H1 (cell line): ENCODE results near the gene ATP13A2. TPM values are rescaled to one million over a fixed set of nuclear protein-coding genes. Genes with fewer than 3 reads are reported as not detected.

Experiments
- CTCF ChIA-PET: fragments of 300-600 bp; sonication (Branson Sonifier 250); formaldehyde crosslinking; loops from one replicate; lab custom pipeline; 2021; ENCODE audit not compliant: partially characterized antibody; lab: Charles Lee
- POLR2A ChIA-PET: fragments of 300-600 bp; sonication (Branson Sonifier 250); formaldehyde crosslinking; loops from one replicate; lab custom pipeline; 2021; ENCODE audit warnings: inconsistent platforms; ENCODE audit not compliant: partially characterized antibody; lab: Charles Lee
- DNase-seq, 2 experiments: peaks; one replicate each; pipeline versions ENCODE4 v3.0.0 to v3.0.0-alpha.2; 2010 to 2022; ENCODE audit warnings: low spot score in 2 of 2, low read depth in 1 of 2, mixed read lengths in 1 of 2
- FAIRE-seq: peaks from 2 replicates; lab custom pipeline; 2011; peaks lifted over from hg19 to GRCh38; lab: Jason Lieb, UNC
- H2AFZ ChIP-seq: 2 replicates; pipeline ENCODE4 v1.8.1; 2012; ENCODE audit warnings: low read length, inconsistent platforms
- H2AK5ac ChIP-seq: 2 replicates; pipeline ENCODE4 v1.6.1; 2013; ENCODE audit warnings: low read depth, low read length
- H2BK120ac ChIP-seq: replicated peaks from 2 replicates; pipeline ENCODE3; 2013; ENCODE audit warnings: low read depth, low read length, inconsistent platforms
- H2BK12ac ChIP-seq: 2 replicates; pipeline ENCODE4 v1.6.1; 2013; ENCODE audit warnings: low read depth, low read length
- H2BK15ac ChIP-seq: 2 replicates; pipeline ENCODE4 v1.6.1; 2013; ENCODE audit warnings: low read length
- H2BK20ac ChIP-seq: 2 replicates; pipeline ENCODE4 v1.6.1; 2013; ENCODE audit warnings: low read length
- H2BK5ac ChIP-seq: 2 replicates; pipeline ENCODE4 v1.6.1; 2013; ENCODE audit warnings: low read depth, low read length
- H3K14ac ChIP-seq: 2 replicates; pipeline ENCODE4 v1.6.1; 2013; ENCODE audit warnings: inconsistent platforms; ENCODE audit not compliant: insufficient read length
- H3K18ac ChIP-seq: 2 replicates; pipeline ENCODE4 v1.6.1; 2013; ENCODE audit warnings: low read length; ENCODE audit errors: extremely low read depth
- H3K23ac ChIP-seq: 2 replicates; pipeline ENCODE4 v1.6.1; 2013; ENCODE audit warnings: inconsistent platforms; ENCODE audit not compliant: insufficient read length
- H3K23me2 ChIP-seq: 2 replicates; pipeline ENCODE4 v1.6.1; 2013; ENCODE audit warnings: low read depth, low read length
- H3K27ac ChIP-seq: 2 replicates; pipeline ENCODE4 v1.6.1; 2011; ENCODE audit warnings: low read depth, low read length, inconsistent platforms
- H3K27me3 ChIP-seq, 4 experiments: replicated peaks in 1 of 4; 1 replicate in 1 of 4; 2 replicates in 3 of 4; pipeline versions ENCODE4 v1.6.1 to v1.8.1; 2011 to 2013; ENCODE audit warnings: low read length in 3 of 4, mild to moderate bottlenecking in 3 of 4, inconsistent platforms in 2 of 4, mixed read lengths in 2 of 4, moderate library complexity in 1 of 4; ENCODE audit not compliant: control insufficient read depth in 3 of 4, insufficient read depth in 3 of 4; ENCODE audit errors: extremely low read depth in 1 of 4
- H3K36me3 ChIP-seq, 4 experiments: 2 replicates each; pipeline versions ENCODE4 v1.6.1 to v1.8.1; 2011 to 2013; ENCODE audit warnings: mild to moderate bottlenecking in 4 of 4, low read length in 3 of 4, moderate library complexity in 2 of 4, control low read depth in 1 of 4, inconsistent platforms in 1 of 4; ENCODE audit not compliant: insufficient read depth in 4 of 4, control insufficient read depth in 2 of 4
- H3K4ac ChIP-seq: replicated peaks from 2 replicates; pipeline ENCODE3; 2013; ENCODE audit warnings: low read length, low read depth, mixed read lengths, inconsistent platforms; ENCODE audit not compliant: insufficient read length
- H3K4me1 ChIP-seq, 4 experiments: replicated peaks in 1 of 4; 1 replicate in 1 of 4; 2 replicates in 3 of 4; pipeline versions ENCODE4 v1.6.1 to v1.8.1; 2011 to 2013; ENCODE audit warnings: low read length in 3 of 4, inconsistent platforms in 2 of 4, mixed read lengths in 1 of 4; ENCODE audit not compliant: insufficient read depth in 4 of 4, control insufficient read depth in 3 of 4
- H3K4me2 ChIP-seq, 2 experiments: 2 replicates each; pipeline versions ENCODE4 v1.6.1 to v1.8.1; 2011 to 2013; ENCODE audit warnings: low read depth in 2 of 2, low read length in 2 of 2, control low read depth in 1 of 2, inconsistent platforms in 1 of 2, mild to moderate bottlenecking in 1 of 2; ENCODE audit not compliant: insufficient read depth in 1 of 2
- H3K4me3 ChIP-seq, 4 experiments: fragments of 200-600, 300-600 bp in 1 of 4; sonication (generic), shearing (Covaris generic), sonication (Bioruptor Twin) in 1 of 4; 2 replicates each; pipeline versions ENCODE4 v1.5.1 to v1.8.1; 2011 to 2016; ENCODE audit warnings: low read length in 4 of 4, low read depth in 3 of 4, control low read depth in 2 of 4, inconsistent platforms in 2 of 4, mild to moderate bottlenecking in 2 of 4, mixed read lengths in 1 of 4, moderate library complexity in 1 of 4; ENCODE audit not compliant: insufficient read depth in 2 of 4; ENCODE audit errors: extremely low read depth in 1 of 4
- H3K56ac ChIP-seq: replicated peaks from 2 replicates; pipeline ENCODE3; 2013; ENCODE audit warnings: low read depth, mild to moderate bottlenecking, mixed read lengths, low read length, inconsistent platforms; ENCODE audit not compliant: insufficient read length
- H3K79me1 ChIP-seq: 2 replicates; pipeline ENCODE4 v1.6.1; 2013; ENCODE audit warnings: low read depth, low read length, control low read depth
- H3K79me2 ChIP-seq, 2 experiments: 2 replicates each; pipeline versions ENCODE4 v1.6.1 to v1.8.1; 2012 to 2013; ENCODE audit warnings: low read length in 2 of 2, mild to moderate bottlenecking in 2 of 2, inconsistent platforms in 1 of 2; ENCODE audit not compliant: insufficient read depth in 2 of 2, control insufficient read depth in 1 of 2
- H3K9ac ChIP-seq, 4 experiments: replicated peaks in 1 of 4; 1 replicate in 1 of 4; 2 replicates in 3 of 4; pipeline versions ENCODE4 v1.6.1 to v1.8.1; 2011 to 2013; ENCODE audit warnings: low read depth in 3 of 4, low read length in 3 of 4, control low read depth in 2 of 4, mild to moderate bottlenecking in 2 of 4, moderate library complexity in 2 of 4, inconsistent platforms in 1 of 4; ENCODE audit errors: extremely low read depth in 1 of 4
- H3K9me3 ChIP-seq, 2 experiments: 2 replicates each; pipeline versions ENCODE4 v1.6.1 to v1.8.1; 2012 to 2013; ENCODE audit warnings: mild to moderate bottlenecking in 2 of 2, moderate library complexity in 2 of 2, control low read depth in 1 of 2, inconsistent platforms in 1 of 2, low read depth in 1 of 2, low read length in 1 of 2, mixed read lengths in 1 of 2; ENCODE audit not compliant: insufficient read depth in 2 of 2
- H4K20me1 ChIP-seq, 2 experiments: replicated peaks in 1 of 2; 2 replicates each; pipeline versions ENCODE3 to v1.8.1; 2011 to 2013; ENCODE audit warnings: inconsistent platforms in 2 of 2, low read length in 2 of 2, mild to moderate bottlenecking in 1 of 2; ENCODE audit not compliant: insufficient read depth in 2 of 2, control insufficient read depth in 1 of 2
- H4K5ac ChIP-seq: 2 replicates; pipeline ENCODE4 v1.6.1; 2013; ENCODE audit warnings: low read length, low read depth, mixed read lengths, inconsistent platforms; ENCODE audit not compliant: insufficient read length
- H4K8ac ChIP-seq: 2 replicates; pipeline ENCODE4 v1.8.0; 2013; ENCODE audit warnings: mild to moderate bottlenecking, moderate library complexity, low read length, inconsistent platforms; ENCODE audit not compliant: insufficient read depth; ENCODE audit errors: extremely low read depth
- H4K91ac ChIP-seq: replicated peaks from 2 replicates; pipeline ENCODE3; 2013; ENCODE audit warnings: low read length, mixed read lengths, inconsistent platforms; ENCODE audit not compliant: insufficient read length
- GTF2F1 ChIP-seq: IDR thresholded peaks from 2 replicates; pipeline ENCODE4 v1.6.1; 2012; ENCODE audit warnings: low read depth, low read length, improper control_type of control experiment, borderline replicate concordance
- KDM1A ChIP-seq: fragments of 200-600, 300-600 bp; sonication (generic); IDR thresholded peaks from 2 replicates; pipeline ENCODE4 v1.7.1; 2016; ENCODE audit warnings: mild to moderate bottlenecking, low read length, borderline replicate concordance
- POLR2AphosphoS5 ChIP-seq: IDR thresholded peaks from 2 replicates; pipeline ENCODE4 v1.6.1; 2011; ENCODE audit warnings: low read depth, low read length
- TCF12 ChIP-seq: IDR thresholded peaks from 2 replicates; pipeline ENCODE4 v1.6.1; 2011; ENCODE audit warnings: low read depth, mild to moderate bottlenecking, low read length
- WGBS, 2 experiments: shearing (Covaris generic) in 1 of 2; methylation state at CpG; one replicate each; pipeline versions ENCODE4 v1.1.6 to v1.1.7; 2013 to 2015; ENCODE audit warnings: low lambda C conversion rate in 2 of 2, mixed read lengths in 2 of 2, inconsistent platforms in 1 of 2, low coverage in 1 of 2, missing lambda C conversion rate in 1 of 2; ENCODE audit not compliant: insufficient replicate concordance in 2 of 2, insufficient coverage in 1 of 2, insufficient read length in 1 of 2; ENCODE audit errors: extremely low coverage in 1 of 2, missing lambda C conversion rate in 1 of 2; 5-methylcytosine and 5-hydroxymethylcytosine counted together
- polyA plus RNA-seq, 7 experiments: library from polyadenylated mRNA; depleted of rRNA in 3 of 7; stranded (reverse) in 5 of 7; unstranded in 2 of 7; fragments of >200 nt in 5 of 7; fragments of 200-250 nt in 2 of 7; gene quantifications; 1 replicate in 5 of 7; 2 replicates in 1 of 7; 4 replicates in 1 of 7; pipeline versions ENCODE4 v1.2.1 to v1.2.3, GENCODE V29; 2011 to 2013; ENCODE audit warnings: missing spikeins in 2 of 7, mixed read lengths in 2 of 7
- total RNA-seq: library from RNA; stranded (reverse); fragmentation: NEBNext Ultra II Directional; extraction: Animal tissue kit (Norgen Biotek cat#: 25700); gene quantifications from 2 replicates; pipeline ENCODE4 v1.2.1, GENCODE V29; 2021

The ATP13A2 gene
- total and polyA plus RNA-seq, 2 of the 8 experiments (the other 6 are each of a cell fraction or from before 2014, with no cell fraction given), result 82.1 to 83.6 TPM

DNA sequence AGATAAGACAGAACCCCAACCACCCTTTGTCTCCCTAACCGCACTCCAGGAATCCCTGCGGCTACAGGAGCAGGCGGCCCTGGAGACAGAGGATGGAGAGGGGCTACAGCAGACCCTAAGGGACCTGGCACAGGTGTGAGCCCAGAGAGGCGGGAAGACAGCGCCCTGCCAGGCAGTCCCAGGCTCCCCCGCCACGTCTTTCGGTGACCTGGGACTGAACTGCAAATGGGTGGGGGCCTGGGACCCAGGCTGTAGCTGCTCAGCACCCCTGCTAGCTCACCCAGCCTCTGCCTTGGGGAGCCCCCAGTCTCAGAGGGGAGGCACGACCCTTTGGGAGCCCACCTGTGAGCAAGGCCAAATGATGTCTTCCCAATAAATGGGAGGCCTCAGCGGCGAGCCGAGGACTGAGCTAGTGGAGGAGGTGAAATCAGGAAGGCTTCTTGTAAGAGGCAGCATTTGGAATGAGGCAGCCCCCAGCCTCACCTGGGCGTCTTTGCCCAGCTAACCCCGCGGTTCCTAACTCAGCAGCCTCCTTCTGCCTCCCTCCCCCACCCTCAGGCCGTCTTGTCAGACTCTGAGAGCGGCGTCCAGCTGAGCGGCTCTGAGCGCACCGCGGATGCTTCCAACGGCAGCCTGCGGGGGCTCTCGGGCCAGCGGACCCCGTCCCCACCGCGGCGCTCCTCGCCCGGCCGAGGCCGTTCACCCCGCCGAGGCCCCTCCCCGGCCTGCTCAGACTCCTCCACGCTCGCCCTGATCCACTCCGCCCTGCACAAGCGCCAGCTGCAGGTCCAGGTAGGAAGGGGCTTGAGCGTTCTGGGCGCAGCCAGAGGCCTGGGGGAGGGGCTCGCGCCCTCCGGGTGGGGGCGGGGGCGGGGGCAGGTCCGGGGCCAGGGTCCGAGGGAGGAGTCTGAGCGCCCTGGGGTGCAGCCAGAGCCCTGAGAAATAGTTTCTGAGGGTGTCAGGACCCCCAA lies 73.1 kb downstream of the ATP13A2 start:
- H3K36me3 ChIP-seq, result peaks cover 2 to 31% (median 15%) of the 10 kb centered on the region in 4 experiments; a peak in 6 of 8 replicates
- H2BK120ac ChIP-seq, result no peak overlapping the region
- H3K9ac ChIP-seq, result peak overlapping the region in 2 of 4 experiments; percentile 13 to 37; a peak in 1 of 7 replicates
- H2AFZ ChIP-seq, result no peak overlapping the region
- TF ChIP-seq KDM1A (peak; percentile 29; the same call in 1 of the 2 replicates), GTF2F1 (no peak), TCF12 (no peak), POLR2AphosphoS5 (0 out of 2 replicates have a peak, but pooled peaks have one; percentile 29)
- peak overlapping the region in 2 of 4 experiments; percentile 12 to 52; a peak in 4 of 8 replicates for H3K4me3 ChIP-seq
- no peak overlapping the region for H3K14ac ChIP-seq
- ChIA-PET POLR2A (interaction anchor here (0.8 to 1.4 kb wide), 4 partner anchors 22 to 326 kb away, joined by 3 to 4 read pairs (median 3); no protein-coding TSS in a partner anchor), CTCF (interaction anchor here (0.7 to 4.2 kb wide), 13 partner anchors 9 to 318 kb away, joined by 3 to 22 read pairs (median 5); no protein-coding TSS in a partner anchor)
- no peak overlapping the region for H2BK20ac ChIP-seq
- no peak overlapping the region for H2AK5ac ChIP-seq
- H3K56ac ChIP-seq, result no peak overlapping the region
- H3K79me1 ChIP-seq, result no peaks in the 10 kb centered on the region
- no peaks in the 10 kb centered on the region for H3K23me2 ChIP-seq
- H3K9me3 ChIP-seq, result no peaks in the 10 kb centered on the region
- peak in 1 of 2 experiments; percentile 73 for DNase-seq
- H3K4me2 ChIP-seq, result peak overlapping the region; percentile 59 to 63
- H3K27me3 ChIP-seq, result no peaks in the 10 kb centered on the region
- no peak overlapping the region for H4K91ac ChIP-seq
- peaks cover 0 to 9% (median 5%) of the 10 kb centered on the region in 4 experiments; a peak in 6 of 7 replicates for H3K4me1 ChIP-seq
- H4K5ac ChIP-seq, result peak overlapping the region; percentile 52
- no peak overlapping the region for H3K18ac ChIP-seq
- H2BK15ac ChIP-seq, result no peak overlapping the region
- H4K20me1 ChIP-seq, result no peaks in the 10 kb centered on the region
- 33% methylated on average over 40 of the region's 51 CpGs; no CpG with 5 or more reads in 1 of the 2 experiments for WGBS, 2 experiments
- H3K23ac ChIP-seq, result no peak overlapping the region
- no peak overlapping the region for H3K27ac ChIP-seq
- H3K79me2 ChIP-seq, result no peaks in the 10 kb centered on the region
- FAIRE-seq, result no peak
- no peak overlapping the region for H3K4ac ChIP-seq
- no peak overlapping the region for H2BK12ac ChIP-seq
- no peak overlapping the region; the same call in 1 of the 2 replicates for H4K8ac ChIP-seq
- peak overlapping the region; percentile 60; the same call in 1 of the 2 replicates for H2BK5ac ChIP-seq
